ENCODE results near the gene GRM3.

GRM3 gene

GRCh38 chr7:86692755-86693154, 49.0 kb downstream of the GRM3 start:
- DNase-seq (ENCODE audit: low read depth, low spot score) = no peak

DNA sequence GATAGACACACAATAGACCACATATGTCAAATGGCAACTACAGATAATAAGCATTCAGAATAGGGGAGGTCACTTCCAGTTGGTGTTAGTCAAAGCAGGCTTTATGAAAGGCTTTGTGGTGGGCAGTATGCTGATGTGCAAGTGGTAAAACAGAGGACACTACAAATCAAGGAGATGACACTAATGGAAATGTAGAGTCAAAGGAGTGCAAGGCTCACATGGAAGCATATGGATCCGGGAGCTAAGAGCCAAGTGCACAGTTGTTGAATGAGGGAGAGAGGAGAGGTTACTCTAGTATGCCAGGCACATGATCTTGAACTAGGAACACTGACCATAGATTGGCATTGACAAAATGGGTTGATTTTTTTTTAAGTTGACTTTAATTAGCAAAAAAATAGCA, 62.7 kb downstream of the GRM3 start:
- DNase-seq (ENCODE audit: low read depth, low spot score) = no peak

GRCh38 chr7:86708031-86708680, 64.4 kb downstream of the GRM3 start:
- DNase-seq (ENCODE audit: low read depth, low spot score) = peak; percentile 77

DNA sequence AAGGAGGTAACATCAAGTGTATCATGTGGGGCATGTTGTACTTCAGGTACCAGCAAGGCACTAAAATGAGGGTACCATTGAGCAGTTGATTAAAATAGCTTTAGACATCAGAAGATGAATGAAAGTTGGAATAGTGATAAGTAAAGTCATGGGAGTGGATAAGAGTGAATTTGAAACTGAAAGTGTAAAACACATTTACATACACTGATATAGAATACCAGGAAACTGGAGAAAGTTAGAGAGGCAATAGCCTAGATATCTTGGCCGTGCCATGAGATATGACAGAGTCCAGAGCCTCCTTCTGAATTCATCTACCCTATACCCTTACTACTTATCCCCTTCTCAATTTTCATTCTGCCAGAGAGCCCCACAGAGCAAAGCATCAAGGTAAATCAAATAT, 76.6 kb downstream of the GRM3 start:
- no peak for DNase-seq (ENCODE audit: low read depth, low spot score)

DNA sequence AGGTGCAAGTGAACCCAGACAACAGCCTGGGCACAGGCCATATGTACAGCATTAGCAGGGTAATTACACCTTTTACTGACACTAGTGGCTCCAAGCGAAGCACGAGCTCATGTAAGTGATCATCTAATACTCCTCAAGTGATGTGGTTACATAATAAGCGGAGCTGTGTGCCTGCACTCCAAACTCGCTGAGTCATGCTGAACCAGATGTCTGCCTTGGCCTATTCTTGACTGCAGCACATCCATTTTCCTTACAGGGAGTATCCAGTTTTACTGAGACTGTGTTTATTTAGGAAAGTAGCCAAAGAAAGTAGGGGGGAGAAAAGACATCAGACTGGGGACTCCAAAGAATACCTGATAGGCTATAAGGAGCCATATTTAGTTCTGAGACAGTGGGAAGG, 90.1 kb downstream of the GRM3 start:
- peak; percentile 13 for DNase-seq (ENCODE audit: low read depth, low spot score)

- peak; percentile 72 for DNase-seq (ENCODE audit: low read depth, low spot score)
These were observed 101.5 kb downstream of the GRM3 start for GRCh38 chr7:86745013-86745745.

GRCh38 chr7:86747698-86748097, 104.0 kb downstream of the GRM3 start:
- DNase-seq (ENCODE audit: low read depth, low spot score) = peak; percentile 57

DNA sequence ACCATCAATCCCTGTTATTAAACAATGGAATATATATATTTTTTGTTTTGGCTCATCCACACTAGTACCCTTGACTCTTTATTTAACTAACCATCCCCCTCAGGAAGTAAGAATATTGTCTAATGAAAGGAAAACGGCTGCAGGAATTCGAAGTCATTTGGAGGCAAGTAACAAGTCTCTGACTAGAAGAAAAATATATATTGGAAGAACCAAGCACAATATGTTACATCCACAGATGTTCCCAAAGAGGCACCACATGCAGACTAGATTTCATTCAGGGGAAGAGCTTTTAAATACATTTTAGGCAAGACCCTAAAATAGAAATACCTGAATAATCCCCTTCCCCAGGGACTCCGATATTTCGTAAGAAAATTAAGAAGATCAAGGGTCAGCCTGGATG, 104.5 kb downstream of the GRM3 start:
- DNase-seq (ENCODE audit: low read depth, low spot score) = no peak

GRCh38 chr7:86748843-86749719, 105.4 kb downstream of the GRM3 start:
- DNase-seq (ENCODE audit: low read depth, low spot score) = no peak

DNA sequence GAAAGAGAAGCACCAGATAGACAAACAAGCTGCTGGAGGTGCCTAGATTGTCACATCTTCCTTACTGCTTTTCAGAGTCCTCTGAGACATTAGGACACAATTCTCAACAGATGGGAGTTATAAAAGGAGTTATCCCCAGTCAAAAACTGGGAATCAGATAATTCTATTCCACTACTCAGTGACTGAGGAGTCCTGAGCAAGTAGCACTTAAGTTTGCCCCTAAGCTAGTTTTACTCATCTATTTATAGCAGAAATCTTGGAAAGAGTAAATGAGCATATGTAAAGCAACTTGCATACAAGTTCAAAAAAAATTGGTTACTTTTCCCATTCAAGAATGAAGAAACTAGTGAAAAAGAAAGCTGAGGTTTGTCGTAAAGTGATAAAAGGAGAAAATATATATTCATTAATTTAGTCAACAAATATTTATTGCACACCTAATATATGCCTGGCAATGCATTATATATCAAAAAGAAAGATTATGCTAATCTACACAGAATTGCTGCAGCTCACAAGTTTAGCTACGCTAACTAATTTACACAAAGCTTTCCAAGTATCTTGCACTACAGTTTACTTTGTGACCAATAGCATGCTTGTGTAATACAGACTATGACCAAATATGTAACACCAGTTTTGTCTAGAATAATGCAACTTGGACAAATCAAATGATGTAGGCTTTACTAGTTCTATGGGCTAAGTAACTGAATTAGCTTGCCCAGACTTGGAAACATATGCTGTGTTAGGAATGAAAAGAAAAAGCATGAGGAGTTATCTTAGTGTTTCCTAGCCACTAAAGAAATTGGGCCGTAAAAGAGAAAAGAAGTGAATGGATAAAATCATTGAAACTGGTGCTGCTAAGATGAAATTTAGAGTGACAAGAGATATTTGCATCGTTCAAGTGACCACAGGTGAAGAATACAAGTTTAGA, 106.3 kb downstream of the GRM3 start:
- DNase-seq (ENCODE audit: low read depth, low spot score) = no peak

DNA sequence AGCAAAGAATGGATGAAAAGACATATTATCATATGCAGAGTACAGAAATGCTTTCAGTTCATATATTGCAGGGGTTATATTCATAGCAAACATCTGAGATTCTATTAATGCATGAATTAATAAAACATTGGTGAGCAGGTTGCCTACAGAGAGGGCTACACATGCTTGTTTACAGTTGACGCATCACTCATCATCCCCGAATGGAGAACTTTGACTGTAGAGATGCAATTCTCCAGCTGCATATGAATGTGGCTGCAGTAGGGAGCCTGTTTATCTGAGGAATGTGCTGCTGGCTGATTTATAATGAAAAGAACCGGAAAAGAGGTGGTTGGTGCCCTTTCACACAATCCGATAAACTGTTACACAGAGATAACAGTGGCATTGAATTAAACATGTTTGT, 116.5 kb downstream of the GRM3 start:
- DNase-seq (ENCODE audit: low read depth, low spot score) = peak; percentile 21

DNA sequence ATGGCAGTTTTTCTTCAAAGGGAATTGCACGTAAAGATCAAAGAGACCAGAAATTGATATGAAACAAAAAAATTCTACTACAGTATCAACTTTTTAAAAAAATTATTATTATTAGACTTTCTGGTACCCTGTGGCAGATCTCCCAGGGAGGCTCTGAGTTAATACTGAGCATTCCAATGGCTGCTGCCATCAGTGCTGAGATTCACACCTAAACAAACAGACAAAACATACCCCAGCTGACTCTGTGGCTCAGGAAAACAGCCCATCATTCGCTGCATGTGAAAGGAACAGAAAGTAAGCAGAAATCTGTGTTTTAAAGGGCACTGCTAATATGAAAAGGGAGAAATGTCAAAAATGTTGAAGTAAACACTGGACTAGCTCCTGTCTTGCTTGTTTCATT, 118.4 kb downstream of the GRM3 start:
- DNase-seq (ENCODE audit: low read depth, low spot score) = no peak

DNA sequence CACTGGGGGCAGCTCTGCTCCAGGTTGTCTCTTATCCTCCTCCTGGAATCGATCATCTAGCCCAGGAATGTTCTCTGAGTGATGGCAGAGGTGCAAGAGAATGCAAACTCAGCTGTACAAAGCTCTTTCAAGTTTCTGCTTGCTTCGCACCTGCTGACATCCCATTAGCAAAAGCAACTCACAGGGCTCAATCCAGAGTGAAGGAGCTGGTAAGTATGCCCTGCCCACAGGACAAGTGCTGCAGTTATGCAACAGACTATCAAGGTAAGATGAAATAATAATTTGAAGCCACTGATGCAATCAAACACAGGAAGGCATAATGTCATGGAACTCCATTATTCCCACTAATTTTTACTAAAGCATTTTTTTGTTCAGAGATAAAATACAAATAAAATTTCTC, 122.2 kb downstream of the GRM3 start:
- DNase-seq (ENCODE audit: low read depth, low spot score) = no peak

DNA sequence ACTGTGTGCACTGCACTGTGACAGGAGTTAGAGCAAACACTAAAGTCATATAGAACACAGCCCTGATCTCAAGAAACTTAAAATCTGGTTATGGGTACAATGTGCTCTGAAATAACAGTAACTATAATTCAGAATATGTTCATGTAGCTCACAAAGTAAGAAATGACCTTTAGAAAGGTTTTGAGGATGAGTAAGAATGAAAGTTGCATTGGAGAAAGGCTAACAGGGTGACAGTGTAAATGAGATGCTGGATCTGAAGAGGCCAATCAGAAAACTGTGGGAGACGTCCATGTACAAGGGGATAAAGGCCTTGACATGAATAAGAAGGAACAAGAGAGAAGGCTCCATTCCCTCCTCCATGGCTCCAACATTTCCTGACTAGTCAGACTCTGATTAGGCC, 124.7 kb downstream of the GRM3 start:
- no peak for DNase-seq (ENCODE audit: low read depth, low spot score)

- DNase-seq (ENCODE audit: low read depth, low spot score) = no peak
These were observed 125.5 kb downstream of the GRM3 start for GRCh38 chr7:86768967-86769760.

DNA sequence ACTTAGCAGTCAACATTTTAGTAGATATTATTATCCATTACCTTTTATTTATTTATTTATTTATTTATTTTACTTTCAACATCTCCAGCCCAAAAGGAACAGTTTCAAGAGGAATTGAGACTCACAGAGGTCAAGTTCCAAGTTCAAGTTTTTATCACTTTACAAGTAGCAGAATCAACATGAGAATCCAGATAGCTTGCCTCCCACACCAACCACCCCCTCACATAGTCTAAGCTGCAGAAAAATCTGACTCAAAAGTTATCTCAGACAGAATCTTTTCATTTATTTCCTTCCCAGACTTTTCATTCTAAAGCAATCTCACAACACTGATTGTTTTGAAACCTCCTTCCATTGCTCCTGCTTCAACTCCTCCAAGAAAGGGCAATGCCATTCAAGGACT, 129.6 kb downstream of the GRM3 start:
- no peak for DNase-seq (ENCODE audit: low read depth, low spot score)

GRCh38 chr7:86775203-86775602, 131.5 kb downstream of the GRM3 start:
- no peak for DNase-seq (ENCODE audit: low read depth, low spot score)

DNA sequence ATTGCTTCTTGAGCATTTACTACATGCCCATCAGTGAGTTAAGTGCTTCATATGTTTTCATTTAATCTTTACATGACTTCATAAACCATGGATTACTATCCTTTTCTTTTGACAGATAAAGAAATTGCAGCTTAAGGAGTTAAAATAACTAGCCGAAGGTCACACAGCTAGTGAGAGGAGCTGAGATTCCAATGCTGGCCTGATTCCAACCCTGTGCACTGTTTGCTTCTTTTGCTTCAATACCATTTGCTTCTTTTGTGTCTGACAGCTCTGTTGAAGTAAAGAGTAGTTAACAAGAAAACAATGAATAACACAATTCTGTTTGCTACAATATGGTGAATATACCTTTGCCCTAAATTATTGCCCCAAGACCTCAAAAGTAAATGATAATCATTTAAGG, 132.4 kb downstream of the GRM3 start:
- peak; percentile 16 for DNase-seq (ENCODE audit: low read depth, low spot score)

GRCh38 chr7:86778271-86778670, 134.6 kb downstream of the GRM3 start:
- no peak for DNase-seq (ENCODE audit: low read depth, low spot score)

GRCh38 chr7:86784765-86785164, 141.1 kb downstream of the GRM3 start:
- no peak for DNase-seq (ENCODE audit: low read depth, low spot score)

DNA sequence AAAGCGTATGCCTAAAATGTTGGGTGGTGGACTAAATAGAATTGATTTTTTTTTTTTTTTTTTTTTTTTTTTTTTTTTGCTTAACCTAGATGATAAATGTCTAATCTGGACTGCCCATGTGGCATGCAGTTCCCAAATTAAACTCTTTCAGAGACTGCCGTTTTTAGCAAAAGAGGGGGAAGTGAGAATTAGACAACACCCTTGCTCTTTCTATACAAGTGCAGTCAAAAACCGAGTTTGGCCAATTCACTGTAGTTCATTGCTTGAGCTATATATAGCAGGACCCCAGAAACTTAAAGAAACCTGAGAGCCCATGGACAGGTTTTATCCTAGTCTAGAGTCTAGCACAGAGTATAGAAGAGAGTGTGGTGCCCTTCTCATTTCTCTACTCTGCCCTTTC, 141.9 kb downstream of the GRM3 start:
- no peak for DNase-seq (ENCODE audit: low read depth, low spot score)

All from astrocyte of the hippocampus (primary cell).